Erythroblast (primary cell): ENCODE data around the gene PRPF6.

Source experiments
- GATA1 ChIP-seq: IDR thresholded peaks from 2 replicates; pipeline ENCODE4 v1.6.1; 2011; ENCODE audit warnings: low read depth, mild to moderate bottlenecking, control low read depth, low read length, moderate library complexity
- POLR2A ChIP-seq: IDR thresholded peaks from 2 replicates; pipeline ENCODE4 v1.6.1; 2011; ENCODE audit warnings: mild to moderate bottlenecking, low read length

- TF ChIP-seq POLR2A = no peak
- no peak for TF ChIP-seq GATA1
These were observed 29.0 kb downstream of the PRPF6 start for GRCh38 chr20:64009811-64010387.
